ENCODE data around the gene VDAC1.
"Not testable (repeated sequence)": the region's sequence is repeated elsewhere in the genome, so short reads cannot be mapped to it uniquely, and the experiment has no call there.

Gene VDAC1

GRCh38 chr5:133938039-133938821 is 66.5 kb downstream of the VDAC1 start:
- DNase-seq: no peak

- not testable (repeated sequence) for DNase-seq
Observed at GRCh38 chr5:133937628-133938027, 67.1 kb downstream of the VDAC1 start.

GRCh38 chr5:133936651-133937015 is 68.1 kb downstream of the VDAC1 start:
- no peak for DNase-seq

GRCh38 chr5:133935991-133936650 is 68.7 kb downstream of the VDAC1 start:
- DNase-seq: not testable (repeated sequence)

GRCh38 chr5:133935667-133935940 is 69.2 kb downstream of the VDAC1 start:
- DNase-seq: no peak

GRCh38 chr5:133934822-133935666 is 69.7 kb downstream of the VDAC1 start:
- no peak for DNase-seq

- no peak for DNase-seq
Observed at GRCh38 chr5:133934311-133934710, 70.5 kb downstream of the VDAC1 start.

- no peak for DNase-seq
Observed at GRCh38 chr5:133933670-133934295, 71.0 kb downstream of the VDAC1 start.

GRCh38 chr5:133933169-133933509 is 71.6 kb downstream of the VDAC1 start:
- no peak for DNase-seq

GRCh38 chr5:133932441-133933168 is 72.2 kb downstream of the VDAC1 start:
- no peak for DNase-seq

- no peak for DNase-seq
Observed at GRCh38 chr5:133931546-133931945, 73.2 kb downstream of the VDAC1 start.

- no peak for DNase-seq
Observed at GRCh38 chr5:133930813-133931090, 74.0 kb downstream of the VDAC1 start.

GRCh38 chr5:133930061-133930812 is 74.5 kb downstream of the VDAC1 start:
- DNase-seq: no peak

GRCh38 chr5:133928587-133929393 is 76.0 kb downstream of the VDAC1 start:
- no peak for DNase-seq

GRCh38 chr5:133927300-133928180 is 77.2 kb downstream of the VDAC1 start:
- DNase-seq: no peak

GRCh38 chr5:133926489-133927299 is 78.1 kb downstream of the VDAC1 start:
- no peak for DNase-seq

GRCh38 chr5:133925866-133926488 is 78.8 kb downstream of the VDAC1 start:
- no peak for DNase-seq

- no peak for DNase-seq
Observed at GRCh38 chr5:133925269-133925668, 79.5 kb downstream of the VDAC1 start.
